Stimulated activated CD8-positive, alpha-beta memory T cell treated with anti-CD3 and anti-CD28 coated beads, Interleukin-4, amount 100 ng/mL, for 4 hours (primary cell): ENCODE measurements around the gene PTPN7.
"Not testable (repeated sequence)": the region's sequence is repeated elsewhere in the genome, so short reads cannot be mapped to it uniquely, and the experiment has no call there.

ENCODE experiments used
- DNase-seq, 2 donors: peaks; one replicate each; pipeline ENCODE4 v3.0.0-alpha.2; 2020; ENCODE audit warnings: low read depth in 2 of 2, low spot score in 1 of 2

PTPN7 gene

DNA sequence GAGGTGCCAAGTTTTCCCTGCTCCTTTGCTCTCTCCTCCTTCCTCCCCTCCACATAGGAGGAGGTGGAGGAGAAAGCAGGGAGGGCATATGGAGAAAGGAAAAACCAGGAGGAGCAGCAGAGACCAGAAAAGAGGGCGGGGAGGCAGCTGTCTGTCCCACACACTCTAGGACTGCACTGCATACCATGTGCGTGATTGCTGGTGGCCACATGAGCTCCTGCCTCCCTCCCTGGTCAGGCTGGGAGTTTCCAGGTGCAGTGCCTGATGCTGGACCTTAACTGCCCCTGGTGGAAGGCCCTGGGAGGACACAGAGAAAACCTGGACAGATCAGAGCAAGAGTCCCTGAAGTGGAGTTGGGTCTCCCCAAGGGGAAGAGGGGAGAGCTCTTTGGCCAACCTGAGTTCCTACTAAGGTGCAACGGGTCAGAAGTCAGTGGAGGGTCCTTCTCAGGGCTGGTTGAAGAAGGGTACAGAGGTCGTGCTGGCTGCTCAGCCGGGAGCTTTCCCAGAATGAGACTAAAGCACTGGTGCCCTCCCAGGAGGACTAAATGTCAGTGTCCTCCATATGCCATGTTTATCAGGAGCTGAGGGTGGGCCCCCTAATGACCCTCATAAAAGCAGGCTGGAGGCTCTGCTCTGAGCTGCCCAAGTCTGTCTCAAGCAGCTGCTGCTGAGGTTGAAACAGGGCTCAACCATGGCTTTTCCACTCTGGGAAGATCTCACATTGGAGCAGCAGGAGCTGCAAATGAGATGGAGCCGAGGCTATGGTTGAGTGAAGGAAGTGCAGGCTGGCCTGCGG, 29.7 kb upstream of the PTPN7 start:
- no peak for DNase-seq

DNA sequence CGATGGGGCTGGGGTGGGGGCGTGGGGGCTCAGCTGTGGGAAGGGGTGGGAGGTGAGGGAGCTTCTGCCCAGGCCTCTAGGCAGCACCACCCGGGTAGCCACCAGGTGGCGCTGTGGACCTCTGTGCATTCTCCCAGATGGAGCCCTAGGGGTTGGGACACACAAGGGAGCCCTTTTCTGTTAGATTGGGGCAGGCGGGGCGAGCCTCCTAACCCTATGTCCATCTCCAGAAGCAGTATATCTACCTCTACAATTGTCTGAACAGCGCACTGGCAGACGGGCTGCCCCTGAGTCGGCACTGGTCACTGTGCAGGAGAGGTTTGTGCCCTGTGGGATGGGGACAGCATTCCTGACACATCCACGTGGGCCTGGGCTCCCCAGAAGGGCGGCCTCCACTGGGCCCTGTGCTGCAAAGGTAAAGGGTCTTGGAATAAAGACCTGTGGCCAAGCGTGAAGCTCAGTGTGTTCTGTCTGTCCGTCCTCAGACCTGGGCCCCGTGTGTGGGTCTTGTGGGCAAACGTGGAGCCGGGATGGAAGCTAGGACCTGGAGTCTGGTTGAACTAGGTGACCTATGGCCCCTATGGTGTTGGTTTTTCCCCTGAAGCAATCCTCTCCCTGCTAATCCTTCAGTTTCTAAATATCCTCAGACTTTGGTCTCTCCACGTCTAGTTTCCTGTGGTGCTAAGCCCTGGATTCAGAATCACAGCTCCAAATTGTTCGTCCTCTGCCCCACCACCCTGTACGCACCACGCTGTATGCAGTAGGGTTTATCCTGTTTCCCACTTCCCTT, 28.8 kb upstream of the PTPN7 start:
- DNase-seq = peak; percentile 51 to 71

DNA sequence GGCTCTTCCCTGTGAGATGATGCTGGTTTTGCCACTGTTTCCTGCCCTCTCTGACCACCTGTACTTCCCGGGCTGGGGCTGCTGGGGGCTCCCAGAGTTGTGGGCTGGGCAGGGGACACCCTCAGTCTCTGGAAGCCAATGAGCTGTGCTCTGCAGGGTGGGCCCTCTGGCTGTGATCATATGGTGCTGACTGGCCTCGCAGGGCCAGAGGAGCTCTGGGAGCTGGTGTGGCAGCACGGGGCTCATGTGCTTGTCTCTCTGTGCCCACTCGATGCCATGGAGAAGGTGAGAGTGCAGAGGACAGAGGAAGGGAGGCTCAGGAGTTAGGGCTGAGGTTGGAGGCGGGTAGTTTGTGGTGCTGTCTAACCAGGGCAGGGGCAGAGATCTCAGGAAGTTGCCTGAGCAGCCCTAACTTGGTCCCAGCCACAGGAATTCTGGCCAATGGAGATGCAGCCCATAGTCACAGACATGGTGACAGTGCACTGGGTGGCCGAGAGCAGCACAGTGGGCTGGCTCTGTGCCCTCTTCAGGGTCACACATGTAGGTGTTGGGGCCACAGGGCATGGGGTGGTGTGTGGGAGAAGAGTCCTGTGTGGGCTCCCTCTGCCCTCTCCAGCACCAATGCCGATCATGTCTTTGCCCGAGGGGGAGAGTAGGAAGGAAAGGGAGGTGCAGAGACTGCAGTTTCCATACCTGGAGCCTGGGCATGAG, 27.4 kb upstream of the PTPN7 start:
- no peak for DNase-seq

DNA sequence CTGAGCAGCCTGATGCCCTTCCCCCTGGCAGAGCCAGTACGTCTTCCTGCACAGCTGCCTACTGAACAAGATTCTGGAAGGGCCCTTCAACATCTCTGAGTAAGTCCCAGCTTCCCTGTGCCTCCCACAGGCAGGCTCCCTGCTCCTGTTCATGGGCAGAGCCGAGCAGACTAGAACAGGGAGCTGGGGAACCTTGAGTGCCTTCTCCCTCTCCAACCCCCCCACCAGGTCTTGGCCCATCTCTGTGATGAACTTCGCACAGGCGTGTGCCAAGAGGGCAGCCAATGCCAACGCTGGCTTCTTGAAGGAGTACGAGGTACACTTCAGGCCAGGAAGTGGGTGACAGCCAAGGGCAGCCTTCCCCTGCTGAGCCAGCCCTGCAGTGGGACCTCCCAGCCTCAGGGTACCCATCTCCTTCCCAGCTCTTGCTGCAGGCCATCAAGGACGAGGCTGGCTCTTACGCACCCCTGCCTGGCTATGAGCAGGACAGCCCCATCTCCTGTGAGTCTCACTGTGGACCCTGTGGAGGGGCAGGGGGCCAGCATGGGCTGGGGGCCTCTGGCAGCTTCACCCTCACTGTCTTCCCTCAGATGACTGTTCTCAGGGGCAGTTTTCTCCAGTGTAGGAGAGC, 26.8 kb upstream of the PTPN7 start:
- no peak for DNase-seq

DNA sequence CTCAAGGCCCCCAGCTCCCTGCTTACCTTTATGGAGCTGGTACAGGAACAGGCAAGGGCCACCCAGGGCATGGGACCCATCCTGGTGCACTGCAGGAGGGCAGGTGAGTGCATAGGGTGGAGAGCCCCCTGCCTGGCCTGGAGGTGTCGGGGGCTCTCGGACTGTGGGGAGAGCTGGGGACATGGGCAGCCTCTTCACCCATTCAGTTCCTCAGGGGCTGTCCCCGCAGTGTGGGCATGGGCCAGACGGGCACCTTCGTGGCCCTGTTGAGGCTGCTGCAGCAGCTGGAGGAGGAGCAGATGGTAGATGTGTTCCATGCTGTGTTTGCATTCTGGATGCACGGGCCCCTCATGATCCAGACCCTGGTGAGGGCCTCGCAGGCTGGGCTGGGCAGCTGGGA, 25.9 kb upstream of the PTPN7 start:
- no peak for DNase-seq

DNA sequence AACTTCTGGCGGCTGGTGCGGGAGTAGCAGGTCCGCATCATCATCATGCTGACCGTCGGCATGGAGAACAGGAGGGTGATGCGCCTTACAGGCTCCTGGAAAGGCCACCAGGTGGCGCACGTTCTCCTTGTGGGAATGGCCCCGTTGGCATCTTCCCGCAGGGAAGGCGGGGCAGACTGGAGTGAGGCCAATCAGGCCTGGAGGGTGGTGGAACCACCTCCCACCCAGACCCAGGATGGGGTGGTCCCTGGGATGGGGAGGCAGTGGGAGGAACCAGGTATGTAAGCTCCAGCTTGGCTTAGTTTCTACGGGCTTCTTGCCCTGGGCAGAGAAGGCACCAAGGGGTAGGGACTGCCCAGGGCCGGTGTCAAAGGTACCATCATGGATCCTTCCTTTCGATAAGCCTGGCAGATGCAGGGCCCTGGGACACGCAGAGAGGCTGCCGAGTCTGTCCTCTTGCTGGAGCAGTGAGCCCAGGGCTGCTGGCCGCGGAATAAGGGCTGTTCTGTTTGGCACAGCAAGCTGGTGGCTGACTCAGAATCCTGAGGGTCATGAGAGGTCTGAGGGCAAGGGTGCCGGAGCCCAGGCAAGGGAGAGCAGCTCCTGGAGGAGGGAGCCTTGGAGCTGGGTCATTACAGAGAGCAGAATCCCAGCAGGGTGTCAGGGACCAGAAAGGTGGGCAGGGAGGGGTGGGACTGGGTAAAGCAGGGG, 24.5 kb upstream of the PTPN7 start:
- DNase-seq = peak; percentile 41 to 48

DNA sequence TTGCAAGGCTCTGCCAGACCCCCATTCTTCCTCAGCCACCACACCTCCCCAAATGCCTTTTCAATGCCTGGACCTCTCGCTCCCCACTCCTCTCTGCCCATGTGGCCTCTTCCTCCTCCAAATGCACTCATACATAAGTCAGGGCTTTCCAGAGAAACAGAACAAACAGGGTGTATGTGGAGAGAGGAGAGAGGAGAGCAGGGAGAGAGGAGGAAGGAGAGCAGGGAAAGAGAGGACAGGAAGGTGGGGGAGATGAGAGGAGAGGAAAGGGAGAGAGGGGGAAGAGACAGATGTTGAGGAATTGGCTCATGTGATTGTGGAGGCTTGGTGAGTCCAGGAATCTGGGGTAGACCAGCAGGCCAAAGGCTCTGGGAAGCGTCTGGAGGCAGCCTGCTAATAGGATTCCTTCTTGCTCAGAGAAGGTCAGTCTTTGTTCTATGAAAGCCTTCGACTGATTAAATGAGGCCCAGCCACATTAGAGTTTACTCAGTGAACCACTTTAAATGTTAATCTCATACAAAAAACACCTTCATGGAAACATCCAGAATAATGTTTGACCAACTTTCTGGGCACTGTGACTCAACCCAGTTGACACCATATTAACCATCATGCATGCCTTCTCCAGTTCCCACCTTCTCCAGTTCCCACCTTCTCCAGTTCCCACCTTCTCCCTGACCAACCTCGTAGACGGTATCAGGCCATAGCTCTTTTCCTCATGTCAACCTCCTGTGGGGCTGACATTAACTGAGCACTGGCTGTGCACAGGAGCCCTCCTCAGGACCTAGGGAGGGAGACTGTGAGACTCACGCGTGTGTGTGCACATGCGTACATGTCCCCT, 21.9 kb upstream of the PTPN7 start:
- no peak for DNase-seq

DNA sequence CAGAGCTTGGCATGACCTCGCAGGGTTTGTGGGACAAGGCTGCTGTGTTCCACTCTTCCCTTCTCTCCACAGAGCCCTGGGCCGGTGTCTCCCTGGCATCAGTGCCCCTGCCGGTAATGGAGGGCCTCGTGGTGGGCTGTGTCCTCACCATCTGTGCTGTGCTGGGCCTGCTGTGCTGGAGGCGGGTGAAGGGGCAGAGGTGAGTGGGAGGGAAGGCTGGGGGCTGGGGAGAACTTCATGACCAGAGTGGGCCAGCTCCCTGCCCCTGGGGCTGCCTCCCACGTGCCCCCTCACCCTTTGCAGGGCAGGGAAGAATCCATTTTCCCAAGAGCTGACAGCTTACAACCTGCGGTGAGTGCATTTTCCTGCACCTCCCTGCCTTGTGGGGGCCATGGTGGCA, 21.2 kb upstream of the PTPN7 start:
- no peak for DNase-seq

DNA sequence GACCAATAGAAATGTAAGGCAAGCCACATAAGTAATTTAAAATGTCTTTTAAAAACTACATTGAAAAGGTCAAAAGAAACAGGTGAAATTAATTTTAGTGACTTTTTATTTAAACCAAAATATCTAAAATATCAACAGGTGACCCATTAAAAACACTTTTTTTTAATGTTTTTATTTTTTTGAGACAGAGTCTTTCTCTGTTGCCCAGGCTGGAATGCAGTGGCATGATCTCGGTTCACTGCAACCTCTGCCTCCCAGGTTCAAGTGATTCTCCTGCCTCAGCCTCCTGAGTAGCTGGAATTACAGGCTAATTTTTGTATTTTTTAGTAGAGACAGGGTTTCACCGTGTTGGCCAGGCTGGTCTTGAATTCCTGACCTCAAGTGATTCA, 20.3 kb upstream of the PTPN7 start:
- not testable (repeated sequence) for DNase-seq

DNA sequence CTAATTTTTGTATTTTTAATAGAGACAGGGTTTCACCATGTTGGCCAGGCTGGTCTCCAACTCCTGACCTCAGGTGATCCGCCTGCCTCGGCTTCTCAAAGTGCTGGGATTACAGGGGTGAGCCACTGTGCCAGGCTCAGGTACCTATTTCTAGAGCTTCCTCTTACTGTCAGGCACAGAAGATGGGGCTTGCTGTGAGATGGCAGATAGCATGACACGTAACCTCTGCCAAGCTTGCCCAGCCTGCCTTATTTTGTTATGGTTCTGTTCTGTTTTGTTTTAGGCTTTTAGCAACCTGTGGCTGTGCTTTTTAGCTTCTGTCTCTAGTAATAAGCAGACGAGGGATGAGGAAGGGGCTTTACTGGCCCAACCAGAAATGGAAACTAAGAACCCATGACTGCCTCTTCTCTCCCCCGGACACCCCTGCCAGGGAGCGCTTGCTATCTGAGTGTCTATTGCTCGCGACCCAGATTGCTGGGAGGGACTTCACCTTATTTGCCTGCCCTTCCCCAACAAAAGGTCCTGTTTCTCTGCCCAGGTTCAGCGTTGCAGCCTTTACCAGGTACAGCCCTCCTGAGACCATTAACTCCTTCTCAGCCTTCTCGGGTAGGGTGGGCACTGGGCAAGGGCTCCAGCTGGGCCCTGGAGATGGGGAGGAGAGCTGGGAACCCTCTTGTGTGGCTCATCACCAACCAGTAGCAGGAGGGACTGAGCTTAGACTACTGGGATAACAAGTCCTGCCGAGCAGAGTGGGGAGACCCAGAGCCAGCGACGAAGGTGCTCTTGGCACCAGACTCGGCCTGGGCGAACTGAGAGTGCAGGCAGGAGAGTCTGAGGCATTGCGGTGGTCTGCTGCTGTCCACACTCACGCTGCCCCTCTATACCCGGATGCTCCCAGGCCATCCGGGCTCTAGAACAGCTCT, 19.7 kb upstream of the PTPN7 start:
- DNase-seq = no peak

DNA sequence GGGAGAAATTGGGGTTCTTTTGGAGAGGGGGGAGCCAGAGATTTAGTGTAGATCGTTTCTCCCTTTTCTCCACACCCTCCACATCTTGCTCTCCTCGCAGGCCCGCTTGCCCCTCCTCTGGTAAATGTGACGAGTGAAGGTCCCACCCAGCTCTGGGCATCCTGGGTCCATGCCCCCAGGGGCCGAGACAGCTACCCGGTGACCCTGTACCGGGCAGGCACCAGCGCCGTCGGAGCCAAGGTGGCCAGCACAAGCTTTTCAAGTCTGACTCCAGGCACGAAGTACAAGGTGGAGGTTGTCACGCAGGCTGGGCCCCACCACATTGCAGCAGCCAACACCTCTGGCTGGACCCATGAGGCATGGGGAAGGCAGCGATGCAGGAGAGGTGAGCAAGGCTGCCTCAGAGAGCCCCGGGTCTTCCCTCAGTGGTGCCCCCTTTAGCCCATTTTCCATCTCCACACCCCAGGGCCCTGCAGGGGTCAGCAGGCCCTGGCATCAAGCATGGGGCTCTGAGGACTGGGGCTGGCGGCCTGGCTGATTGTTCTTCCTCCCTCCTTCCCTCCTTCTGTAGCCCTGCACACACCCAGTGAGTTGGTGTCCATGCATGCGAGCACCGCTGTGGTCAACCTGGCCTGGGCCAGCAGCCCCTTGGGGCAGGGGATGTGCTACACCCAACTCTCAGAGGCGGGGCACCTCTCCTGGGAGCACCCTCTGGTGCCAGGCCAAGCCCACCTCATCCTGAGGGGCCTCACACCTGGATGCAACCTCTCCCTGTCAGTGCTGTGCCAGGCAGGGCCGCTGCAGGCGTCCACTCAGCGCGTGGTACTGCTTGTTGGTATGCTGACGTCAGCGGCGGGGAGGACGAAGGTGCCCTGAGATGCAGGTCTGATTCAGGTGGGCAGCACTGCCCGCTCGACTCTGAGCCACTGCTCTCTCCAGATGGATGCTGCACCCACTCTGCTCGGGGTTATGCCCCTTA, 16.8 kb upstream of the PTPN7 start:
- no peak for DNase-seq

DNA sequence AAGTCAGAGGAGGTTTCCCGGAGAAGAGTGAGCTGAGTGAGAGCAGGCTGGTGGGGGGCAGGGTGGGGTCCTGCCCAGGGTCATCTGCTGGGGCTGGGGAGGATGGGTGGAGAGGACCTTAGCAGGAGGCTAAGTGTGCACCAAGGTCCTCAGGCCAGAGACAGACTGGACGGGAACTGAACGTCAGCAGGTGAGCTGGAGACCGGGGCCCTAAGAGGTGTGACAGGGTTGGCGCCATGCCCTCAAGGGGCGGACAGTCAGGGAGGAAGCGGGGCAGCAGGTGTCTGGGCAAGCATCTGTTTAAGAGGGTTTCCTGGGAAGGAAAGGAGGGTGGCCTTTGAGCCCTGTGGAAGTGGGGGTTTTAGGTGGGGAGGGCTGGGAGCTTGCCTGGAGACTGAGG, 13.6 kb upstream of the PTPN7 start:
- no peak for DNase-seq

DNA sequence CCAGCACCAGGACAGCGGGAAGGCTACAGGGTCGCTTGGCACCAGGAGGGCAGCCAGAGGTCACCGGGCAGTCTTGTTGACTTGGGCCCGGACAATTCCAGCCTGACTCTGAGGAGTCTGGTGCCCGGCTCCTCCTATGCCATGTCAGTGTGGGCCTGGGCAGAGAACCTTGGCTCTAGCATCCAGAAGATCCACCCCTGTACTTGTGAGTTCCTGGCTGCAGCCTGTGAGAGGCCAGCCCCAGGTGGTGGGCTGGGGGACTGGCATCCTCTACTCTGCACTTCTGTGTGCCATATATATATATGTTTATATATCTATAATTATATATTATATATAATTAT, 11.6 kb upstream of the PTPN7 start:
- DNase-seq = no peak

DNA sequence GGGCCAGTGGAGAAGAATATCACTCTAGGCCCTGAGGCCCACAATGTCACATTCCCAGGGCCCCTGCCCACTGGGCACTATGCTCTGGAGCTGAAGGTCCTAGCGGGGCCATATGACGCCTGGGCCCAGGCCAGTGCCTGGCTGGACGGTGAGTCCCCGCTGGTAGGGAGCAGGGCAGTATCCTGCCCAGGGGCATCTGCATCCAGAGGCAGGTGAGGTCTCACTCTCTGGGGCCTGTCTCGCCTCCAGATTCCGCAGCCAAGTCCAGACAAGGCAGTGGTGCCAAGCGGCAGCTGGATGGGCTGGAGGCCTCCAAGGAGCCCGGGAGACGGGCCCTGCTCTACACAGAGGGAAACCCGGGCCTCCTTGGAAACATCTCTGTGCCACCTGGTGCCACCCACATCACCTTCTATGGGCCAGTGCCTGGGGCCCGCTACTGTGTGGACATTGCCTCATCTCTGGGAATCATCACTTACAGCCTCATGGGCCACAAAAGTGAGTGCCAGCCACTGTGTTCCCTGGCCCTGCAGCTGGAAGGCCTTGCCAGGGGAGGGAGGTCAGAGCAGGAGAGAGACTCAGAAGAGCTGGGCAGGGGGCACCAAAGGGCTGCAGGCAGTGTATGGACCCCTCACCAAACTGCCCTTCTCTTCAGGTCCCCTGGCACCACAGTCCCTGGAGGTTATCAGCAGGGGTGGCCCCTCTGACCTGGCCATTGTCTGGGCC, 11.1 kb upstream of the PTPN7 start:
- DNase-seq = no peak

DNA sequence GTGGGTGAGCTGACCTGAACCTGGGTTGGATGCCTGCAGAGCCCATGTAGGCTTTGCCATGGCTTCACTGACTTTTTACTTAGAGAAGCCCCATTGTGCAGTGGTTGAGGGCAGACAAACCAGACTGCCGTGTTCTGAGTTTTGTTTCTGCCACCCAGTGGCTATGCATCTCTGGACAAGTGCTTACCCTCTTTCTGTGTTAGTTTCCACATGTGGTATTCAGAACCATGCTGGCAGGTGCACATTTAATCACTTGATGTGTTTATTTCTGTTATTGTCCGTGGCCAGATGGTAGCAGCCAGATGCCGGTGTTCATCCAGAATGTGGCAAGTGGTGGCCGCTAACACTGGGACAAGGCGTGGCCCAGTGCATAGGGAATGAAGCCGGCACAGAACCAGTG, 10.3 kb upstream of the PTPN7 start:
- no peak for DNase-seq

DNA sequence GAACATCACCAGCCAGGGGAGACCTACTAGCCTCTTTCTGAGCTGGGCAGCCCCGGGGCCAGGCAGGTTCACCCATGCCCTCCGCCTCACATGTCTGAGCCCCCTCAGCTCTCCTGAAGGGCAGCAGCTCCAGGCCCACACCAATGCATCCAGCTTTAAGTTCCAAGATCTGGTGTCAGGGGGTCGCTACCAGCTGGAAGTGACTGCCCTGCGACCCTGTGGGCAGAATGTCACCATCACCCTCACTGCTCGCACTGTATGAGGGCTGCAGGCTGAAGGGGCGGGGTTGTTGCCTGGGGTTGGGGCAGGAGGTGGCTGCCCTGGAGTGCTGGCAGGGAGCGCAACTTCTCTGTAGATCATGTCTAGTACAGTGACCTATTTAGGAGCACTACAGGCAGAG, 8.5 kb upstream of the PTPN7 start:
- DNase-seq = no peak

DNA sequence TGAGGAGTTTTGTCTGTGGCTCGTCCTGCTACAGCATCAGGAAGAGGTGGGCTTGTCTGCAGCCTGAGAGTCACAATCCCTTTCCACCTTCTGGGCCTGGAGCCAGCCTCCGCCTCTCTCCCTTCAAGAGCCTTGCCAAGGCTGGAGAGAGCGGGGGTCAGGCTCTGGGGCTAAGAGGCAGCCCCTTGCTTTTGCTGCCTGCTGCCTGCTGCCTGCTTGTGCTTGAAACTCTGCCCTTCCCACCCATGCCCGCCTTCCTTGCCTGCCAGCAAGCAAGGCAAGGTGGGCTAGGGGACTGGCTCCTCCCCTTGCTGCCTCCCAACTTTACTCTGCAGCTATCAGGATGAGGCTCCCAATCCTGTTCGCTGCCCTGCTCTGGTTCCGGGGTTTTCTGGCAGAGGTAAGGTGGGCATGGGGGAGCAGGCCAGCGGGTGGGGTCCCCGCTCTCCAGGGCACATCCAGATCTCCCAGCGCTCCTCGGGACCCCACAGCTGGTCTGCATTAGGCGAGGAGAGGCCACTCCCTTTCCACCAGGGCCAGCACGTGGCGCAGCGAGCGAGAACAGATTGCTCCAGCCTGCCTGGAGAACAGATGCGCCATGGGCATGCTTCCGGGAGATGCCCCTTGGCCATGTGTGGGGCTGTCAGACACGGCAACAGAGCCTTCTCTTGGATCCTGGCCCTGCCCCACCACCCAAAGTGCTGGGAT, 7.5 kb upstream of the PTPN7 start:
- no peak for DNase-seq
